Measurements from ENCODE around the gene EIF3I.
"Not testable (repeated sequence)": the region's sequence is repeated elsewhere in the genome, so short reads cannot be mapped to it uniquely, and the experiment has no call there.

- TF ChIP-seq, protein P1, sequence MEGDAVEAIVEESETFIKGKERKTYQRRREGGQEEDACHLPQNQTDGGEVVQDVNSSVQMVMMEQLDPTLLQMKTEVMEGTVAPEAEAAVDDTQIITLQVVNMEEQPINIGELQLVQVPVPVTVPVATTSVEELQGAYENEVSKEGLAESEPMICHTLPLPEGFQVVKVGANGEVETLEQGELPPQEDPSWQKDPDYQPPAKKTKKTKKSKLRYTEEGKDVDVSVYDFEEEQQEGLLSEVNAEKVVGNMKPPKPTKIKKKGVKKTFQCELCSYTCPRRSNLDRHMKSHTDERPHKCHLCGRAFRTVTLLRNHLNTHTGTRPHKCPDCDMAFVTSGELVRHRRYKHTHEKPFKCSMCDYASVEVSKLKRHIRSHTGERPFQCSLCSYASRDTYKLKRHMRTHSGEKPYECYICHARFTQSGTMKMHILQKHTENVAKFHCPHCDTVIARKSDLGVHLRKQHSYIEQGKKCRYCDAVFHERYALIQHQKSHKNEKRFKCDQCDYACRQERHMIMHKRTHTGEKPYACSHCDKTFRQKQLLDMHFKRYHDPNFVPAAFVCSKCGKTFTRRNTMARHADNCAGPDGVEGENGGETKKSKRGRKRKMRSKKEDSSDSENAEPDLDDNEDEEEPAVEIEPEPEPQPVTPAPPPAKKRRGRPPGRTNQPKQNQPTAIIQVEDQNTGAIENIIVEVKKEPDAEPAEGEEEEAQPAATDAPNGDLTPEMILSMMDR (IDR thresholded peaks at IDR 0.05; ENCODE audit: insufficient read depth, low read depth, low read length), result not testable (repeated sequence)
- TF ChIP-seq EZH2 (IDR thresholded peaks at IDR 0.05; ENCODE audit: insufficient read depth, low read length), result not testable (repeated sequence)
Observed at GRCh38 chr1:32263236-32263593, 41.0 kb downstream of the EIF3I start.
